ENCODE measurements around the gene ACTMAP. TPM values are rescaled to one million over a fixed set of nuclear protein-coding genes. Genes with fewer than 3 reads are reported as not detected.
"Not testable (repeated sequence)": the region's sequence is repeated elsewhere in the genome, so short reads cannot be mapped to it uniquely, and the experiment has no call there.

ACTMAP gene
- total RNA-seq, 1 experiment from 2014 or later, result 28.0 TPM

- no peaks in the 10 kb centered on the region for H3K27me3 Mint-ChIP-seq (ENCODE audit: insufficient read depth, unreplicated experiment)
- Histone ChIP-seq H3K4me3 (ENCODE audit: low read depth, low read length) (no peak within 1 kb of the TSS), H3K27me3 (replicated peaks; ENCODE audit: control insufficient read depth, insufficient read depth, low read length) (no peaks in the 10 kb centered on the region), H3K4me1 (peaks cover 6% of the 10 kb centered on the region; the same call in 1 of the 2 replicates), H3K36me3 (ENCODE audit: control insufficient read depth, insufficient read depth, low read length) (no peaks in the 10 kb centered on the region), H3K9me3 (no peaks in the 10 kb centered on the region)
- H3K27ac Mint-ChIP-seq (ENCODE audit: unreplicated experiment), result peak within 1 kb of the TSS; percentile 14
- H3K4me3 Mint-ChIP-seq (ENCODE audit: unreplicated experiment), result no peak within 1 kb of the TSS
- no peak for DNase-seq
- POLR2A ChIA-PET, result no interaction called here
- TF ChIP-seq CTCF (IDR thresholded peaks at IDR 0.05; ENCODE audit: insufficient read depth in 1 of 2, low read depth in 1 of 2, low read length in 1 of 2, severe bottlenecking in 1 of 2, unreplicated experiment in 1 of 2), result no peak
- H3K9me3 Mint-ChIP-seq (ENCODE audit: unreplicated experiment), result no peaks in the 10 kb centered on the region
- H3K36me3 Mint-ChIP-seq (ENCODE audit: insufficient read depth, unreplicated experiment), result peaks cover 34% of the 10 kb centered on the region
- H3K4me1 Mint-ChIP-seq (ENCODE audit: low read depth, unreplicated experiment), result peaks cover 7% of the 10 kb centered on the region
- intact Hi-C loops (cut with micrococcal nuclease; ENCODE audit: unreplicated experiment), result no loop called here
- no TSS peak for BruUV-seq (replicated peaks)
- CTCF ChIA-PET, result no interaction called here
Observed at GRCh38 chr19:40774916-40775631, 24.8 kb upstream of the ACTMAP start, which contains the start of gene MIA. Gene MIA, plus strand, starts transcription at chr19:40775521. Its CDS starts 22 bp downstream, at chr19:40775543.

GRCh38 chr19:40771101-40771862 is 21.0 kb upstream of the ACTMAP start:
- POLR2A ChIA-PET, result interaction anchor here (0.5 to 1.2 kb wide), 2 partner anchors 21 to 1578 kb away, joined by 5 to 6 read pairs; partner anchors contain the start of genes ACTMAP and SNRPA
- H3K4me1 ChIP-seq; BruUV-seq (replicated peaks); H3K36me3 ChIP-seq (ENCODE audit: control insufficient read depth, insufficient read depth, low read length); H3K4me3 ChIP-seq (ENCODE audit: low read depth, low read length); H3K27me3 Mint-ChIP-seq (ENCODE audit: insufficient read depth, unreplicated experiment); H3K4me3 Mint-ChIP-seq (ENCODE audit: unreplicated experiment); H3K4me1 Mint-ChIP-seq (ENCODE audit: low read depth, unreplicated experiment); H3K9me3 Mint-ChIP-seq (ENCODE audit: unreplicated experiment); H3K27me3 ChIP-seq (replicated peaks; ENCODE audit: control insufficient read depth, insufficient read depth, low read length); intact Hi-C loops (cut with micrococcal nuclease; ENCODE audit: unreplicated experiment); H3K27ac Mint-ChIP-seq (ENCODE audit: unreplicated experiment); H3K9me3 ChIP-seq: not testable (repeated sequence)
- CTCF ChIA-PET, result interaction anchor here (0.6 to 0.8 kb wide), 2 partner anchors 27 to 50 kb away, joined by 3 read pairs; partner anchors contain the start of gene EGLN2
- peaks cover 46% of the 10 kb centered on the region for H3K36me3 Mint-ChIP-seq (ENCODE audit: insufficient read depth, unreplicated experiment)
- DNase-seq, result peak; percentile 49 to 50

- intact Hi-C loops (cut with micrococcal nuclease; ENCODE audit: unreplicated experiment), result no loop called here
- DNase-seq, result no peak
- no peaks in the 10 kb centered on the region for H3K9me3 ChIP-seq
- H3K27me3 Mint-ChIP-seq (ENCODE audit: insufficient read depth, unreplicated experiment), result no peaks in the 10 kb centered on the region
- ChIA-PET CTCF (no interaction called here), POLR2A (interaction anchor here (1.1 kb wide), 1 partner anchor 30 kb away, joined by 3 read pairs; the partner anchor contains the start of gene EGLN2)
- peaks cover 70% of the 10 kb centered on the region for H3K36me3 Mint-ChIP-seq (ENCODE audit: insufficient read depth, unreplicated experiment)
- no peak for TF ChIP-seq CTCF (IDR thresholded peaks at IDR 0.05; ENCODE audit: insufficient read depth in 1 of 2, low read depth in 1 of 2, low read length in 1 of 2, severe bottlenecking in 1 of 2, unreplicated experiment in 1 of 2)
- no peak overlapping the region for H3K4me3 ChIP-seq (ENCODE audit: low read depth, low read length)
- no peaks in the 10 kb centered on the region for H3K9me3 Mint-ChIP-seq (ENCODE audit: unreplicated experiment)
- no peaks in the 10 kb centered on the region for H3K4me1 Mint-ChIP-seq (ENCODE audit: low read depth, unreplicated experiment)
- H3K4me1 ChIP-seq, result no peaks in the 10 kb centered on the region
- H3K27ac Mint-ChIP-seq (ENCODE audit: unreplicated experiment), result no peak overlapping the region
- no TSS peak for BruUV-seq (replicated peaks)
- H3K4me3 Mint-ChIP-seq (ENCODE audit: unreplicated experiment), result no peak overlapping the region
- peaks cover 3% of the 10 kb centered on the region; the same call in 1 of the 2 replicates for H3K36me3 ChIP-seq (ENCODE audit: control insufficient read depth, insufficient read depth, low read length)
- H3K27me3 ChIP-seq (replicated peaks; ENCODE audit: control insufficient read depth, insufficient read depth, low read length), result no peaks in the 10 kb centered on the region
Observed at GRCh38 chr19:40768869-40769268, 18.6 kb upstream of the ACTMAP start.

GRCh38 chr19:40766385-40766784 is 16.1 kb upstream of the ACTMAP start:
- intact Hi-C loops (cut with micrococcal nuclease; ENCODE audit: unreplicated experiment); H3K9me3 Mint-ChIP-seq (ENCODE audit: unreplicated experiment); H3K4me1 Mint-ChIP-seq (ENCODE audit: low read depth, unreplicated experiment); H3K27me3 ChIP-seq (replicated peaks; ENCODE audit: control insufficient read depth, insufficient read depth, low read length); H3K4me1 ChIP-seq; DNase-seq; H3K4me3 Mint-ChIP-seq (ENCODE audit: unreplicated experiment); H3K27ac Mint-ChIP-seq (ENCODE audit: unreplicated experiment); H3K4me3 ChIP-seq (ENCODE audit: low read depth, low read length); CTCF ChIA-PET; H3K27me3 Mint-ChIP-seq (ENCODE audit: insufficient read depth, unreplicated experiment); BruUV-seq (replicated peaks); H3K9me3 ChIP-seq: not testable (repeated sequence)
- H3K36me3 ChIP-seq (ENCODE audit: control insufficient read depth, insufficient read depth, low read length), result peaks cover 13% of the 10 kb centered on the region
- POLR2A ChIA-PET, result interaction anchor here (0.6 to 1.0 kb wide), 4 partner anchors 12 to 21 kb away, joined by 3 to 7 read pairs (median 4); partner anchors contain the start of genes ACTMAP, RAB4B and SNRPA
- peaks cover 89% of the 10 kb centered on the region for H3K36me3 Mint-ChIP-seq (ENCODE audit: insufficient read depth, unreplicated experiment)

Data from Caco-2 (cell line).